GM21360 (cell line): Measurements from ENCODE around the gene SPTB.

Experiments used
- ATAC-seq: cut with Tn5 transposase; IDR thresholded peaks from one replicate; pipeline ENCODE4 v1.9.1; 2021; ENCODE audit warnings: mild to moderate bottlenecking, moderate library complexity; ENCODE audit not compliant: unreplicated experiment

SPTB gene

DNA sequence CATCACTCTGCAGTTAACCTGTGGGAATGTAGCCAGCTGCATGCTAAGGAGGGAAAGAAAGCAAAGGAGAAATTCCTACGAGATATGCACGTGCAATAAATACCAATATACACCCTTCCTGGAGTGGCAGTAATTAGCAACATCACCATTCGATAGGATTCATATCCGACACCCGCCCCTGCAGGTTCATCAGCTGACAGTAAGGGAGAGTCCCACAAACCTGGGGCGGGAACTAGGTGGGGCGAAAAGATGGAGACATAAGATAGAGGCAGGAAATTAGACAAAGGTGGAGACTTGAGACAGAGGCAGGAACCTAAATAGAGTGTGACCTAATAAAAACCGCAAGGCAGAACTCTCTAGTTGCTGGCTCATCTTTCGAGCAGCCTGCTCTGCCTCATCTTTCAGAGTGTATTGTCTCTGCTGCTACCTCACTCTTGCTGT is 123.9 kb downstream of the SPTB start:
- no peak for ATAC-seq

- no peak for ATAC-seq
These were observed 125.0 kb downstream of the SPTB start for GRCh38 chr14:64754685-64755084.

DNA sequence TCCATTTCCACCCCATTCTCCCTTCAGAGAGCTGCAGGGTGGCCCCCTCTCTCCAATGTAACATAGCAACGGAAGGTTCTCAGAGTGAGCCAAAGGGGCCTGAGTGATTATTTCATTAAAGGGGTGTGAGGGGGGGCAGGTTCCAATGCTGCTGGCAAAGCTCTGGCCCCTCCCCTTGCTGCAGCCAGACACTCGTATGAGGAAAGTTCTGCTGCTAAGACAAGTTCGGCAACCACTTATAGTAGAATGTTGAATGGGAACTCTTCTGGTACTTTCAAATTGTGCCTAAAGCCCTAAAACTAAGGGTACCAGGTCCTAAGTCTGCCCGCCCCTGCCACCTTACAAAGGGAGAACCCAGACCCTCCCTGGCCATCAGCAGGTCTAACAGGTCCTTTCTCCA is 125.7 kb downstream of the SPTB start:
- no peak for ATAC-seq

DNA sequence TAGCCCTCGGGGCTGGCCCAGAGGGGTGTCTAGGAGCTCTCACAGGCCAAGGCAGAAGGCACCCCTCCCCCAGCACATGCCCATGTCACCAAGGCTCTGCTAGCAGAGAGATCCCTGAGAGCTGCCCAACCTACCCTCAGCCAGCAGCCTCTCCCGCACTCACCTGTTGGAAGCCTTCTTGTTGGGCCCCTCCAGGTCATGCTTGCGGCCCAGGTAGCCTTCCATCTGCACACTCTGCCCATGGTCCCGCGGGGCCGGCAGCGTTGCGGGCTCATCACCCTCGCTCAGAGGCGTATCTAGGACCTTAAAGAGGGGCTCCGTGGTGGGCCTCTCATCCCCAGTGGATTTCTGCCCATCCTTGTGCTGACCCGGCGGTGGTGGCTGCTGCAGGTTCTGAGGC is 126.3 kb downstream of the SPTB start:
- no peak for ATAC-seq

DNA sequence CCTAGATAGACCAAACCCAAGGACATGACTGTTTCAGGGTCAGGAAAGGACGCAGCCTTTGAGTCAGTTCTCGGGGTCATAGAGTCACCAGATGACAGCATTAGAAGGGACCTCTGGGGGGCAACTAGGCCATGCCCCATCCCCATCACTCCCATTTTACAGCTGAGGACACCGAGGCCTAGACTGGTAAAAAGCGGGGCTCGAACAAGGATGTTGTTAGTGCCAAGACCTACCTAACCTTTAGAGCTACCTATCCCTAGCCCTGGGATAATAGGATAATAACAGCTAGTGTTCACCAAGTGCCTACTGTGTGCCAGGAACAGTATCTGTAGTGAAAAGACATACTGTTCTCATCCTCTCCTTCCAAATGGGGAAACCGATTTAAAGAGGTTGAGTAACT is 126.8 kb downstream of the SPTB start:
- no peak for ATAC-seq

- no peak for ATAC-seq
These were observed 130.6 kb downstream of the SPTB start for GRCh38 chr14:64748995-64749714.

DNA sequence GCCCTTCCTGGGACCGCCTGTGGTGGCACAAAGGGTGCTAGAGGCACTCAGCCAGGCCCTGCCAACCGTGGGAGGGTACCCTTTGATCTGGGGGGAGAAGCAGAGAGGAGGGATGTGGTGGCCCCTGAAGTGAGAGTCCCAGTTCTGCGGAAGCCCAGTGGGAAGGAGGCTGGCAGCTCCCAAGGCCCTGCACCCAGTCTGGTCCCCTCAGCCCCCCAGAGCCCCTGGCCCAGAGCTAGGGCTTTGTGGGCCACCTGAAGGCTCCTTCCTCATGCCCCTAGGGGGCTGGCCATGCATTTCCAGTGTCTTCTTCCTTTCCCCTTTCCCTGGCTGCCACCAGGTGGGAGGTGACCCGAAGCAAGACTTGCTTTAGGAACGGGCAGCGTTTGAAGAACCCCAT is 131.2 kb downstream of the SPTB start:
- no peak for ATAC-seq

DNA sequence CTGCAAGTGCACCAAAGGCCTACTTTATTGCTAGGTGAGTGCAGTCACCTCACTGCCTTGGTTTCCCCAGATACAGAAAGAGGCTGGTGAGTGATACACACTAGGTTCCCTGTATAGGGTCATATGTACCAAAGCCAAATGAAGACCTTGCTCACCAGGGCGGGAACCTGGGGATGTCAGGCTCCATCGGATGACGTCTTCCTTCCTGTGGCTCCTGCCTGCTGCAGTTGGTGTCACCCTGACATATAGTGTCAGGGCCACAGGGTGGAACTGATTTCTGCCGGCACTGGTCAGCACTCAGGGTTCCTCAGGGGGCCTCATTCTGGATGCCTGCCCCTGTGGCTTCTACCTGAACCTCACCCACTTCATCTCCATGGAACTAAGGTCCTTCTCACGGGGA is 132.4 kb downstream of the SPTB start:
- ATAC-seq, result no peak

- no peak for ATAC-seq
These were observed 133.1 kb downstream of the SPTB start for GRCh38 chr14:64746298-64747250.

DNA sequence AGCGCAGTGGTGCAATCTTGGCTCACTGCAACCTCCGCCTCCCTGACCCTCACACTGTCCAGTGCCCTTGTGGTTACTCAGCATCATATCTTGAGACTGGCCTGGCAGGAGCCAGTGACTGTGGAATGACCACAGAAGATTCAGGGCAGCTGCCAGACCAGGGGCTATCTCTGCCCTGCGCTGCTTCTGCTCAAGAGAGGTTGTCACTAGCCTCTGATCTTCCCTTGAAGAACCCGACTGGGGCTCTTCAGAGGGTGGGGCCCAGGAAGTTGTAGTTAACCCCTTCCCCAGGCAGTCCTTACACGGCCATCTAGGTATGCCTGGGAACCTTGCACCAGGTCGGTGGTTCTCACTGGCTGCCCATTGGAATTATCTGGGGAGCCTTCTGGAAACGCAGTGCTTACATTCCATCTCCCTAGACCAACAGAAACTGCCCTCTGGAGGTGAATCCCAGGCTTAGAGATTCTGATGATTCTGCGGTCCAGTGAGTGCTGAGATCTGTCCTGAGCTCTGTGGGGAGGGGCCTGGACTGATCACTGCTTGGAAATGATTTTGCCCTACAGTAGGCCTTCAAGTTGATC is 134.1 kb downstream of the SPTB start:
- no peak for ATAC-seq

GRCh38 chr14:64743061-64743460 is 136.6 kb downstream of the SPTB start:
- ATAC-seq, result no peak

DNA sequence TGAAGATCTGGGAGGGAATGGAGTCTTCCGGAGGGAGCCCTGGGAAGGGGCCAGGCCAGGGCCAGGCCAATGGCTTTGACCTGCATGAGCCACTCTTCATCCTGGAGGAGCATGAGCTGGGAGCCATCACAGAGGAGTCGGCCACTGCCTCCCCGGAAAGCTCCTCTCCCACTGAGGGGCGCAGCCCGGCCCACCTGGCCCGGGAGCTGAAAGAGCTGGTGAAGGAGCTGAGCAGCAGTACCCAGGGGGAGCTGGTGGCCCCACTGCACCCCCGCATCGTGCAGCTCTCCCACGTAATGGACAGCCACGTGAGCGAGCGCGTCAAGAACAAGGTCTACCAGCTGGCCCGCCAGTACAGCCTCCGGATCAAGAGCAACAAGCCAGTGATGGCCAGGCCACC is 137.7 kb downstream of the SPTB start:
- no peak for ATAC-seq

GRCh38 chr14:64741200-64741599 is 138.5 kb downstream of the SPTB start:
- ATAC-seq, result no peak

DNA sequence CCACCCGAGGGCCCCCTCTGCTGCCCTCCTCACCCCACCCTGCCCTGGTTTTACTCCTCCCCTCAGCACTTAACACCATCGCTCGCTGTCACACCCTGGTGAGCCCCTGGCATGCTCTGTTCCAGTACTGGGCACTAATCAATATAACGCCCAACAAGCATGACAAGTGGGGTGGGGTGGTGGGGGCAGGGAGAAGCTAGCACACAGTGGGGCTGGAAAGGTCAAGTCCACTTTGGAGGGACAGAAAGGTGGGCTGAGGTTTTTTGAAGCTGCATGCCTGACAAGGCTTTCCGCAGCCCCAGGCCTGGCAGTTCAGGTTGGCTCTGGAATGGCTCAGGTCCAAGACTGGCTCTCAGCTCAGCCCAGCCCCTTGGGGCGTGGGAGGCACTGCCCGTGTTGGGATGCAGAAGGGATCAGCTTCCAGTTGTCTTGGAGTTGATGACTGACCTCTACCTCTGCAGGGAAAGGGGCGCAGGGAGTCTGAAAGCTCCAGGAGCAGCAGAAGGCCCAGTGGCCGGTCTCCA is 141.4 kb downstream of the SPTB start:
- no peak for ATAC-seq

DNA sequence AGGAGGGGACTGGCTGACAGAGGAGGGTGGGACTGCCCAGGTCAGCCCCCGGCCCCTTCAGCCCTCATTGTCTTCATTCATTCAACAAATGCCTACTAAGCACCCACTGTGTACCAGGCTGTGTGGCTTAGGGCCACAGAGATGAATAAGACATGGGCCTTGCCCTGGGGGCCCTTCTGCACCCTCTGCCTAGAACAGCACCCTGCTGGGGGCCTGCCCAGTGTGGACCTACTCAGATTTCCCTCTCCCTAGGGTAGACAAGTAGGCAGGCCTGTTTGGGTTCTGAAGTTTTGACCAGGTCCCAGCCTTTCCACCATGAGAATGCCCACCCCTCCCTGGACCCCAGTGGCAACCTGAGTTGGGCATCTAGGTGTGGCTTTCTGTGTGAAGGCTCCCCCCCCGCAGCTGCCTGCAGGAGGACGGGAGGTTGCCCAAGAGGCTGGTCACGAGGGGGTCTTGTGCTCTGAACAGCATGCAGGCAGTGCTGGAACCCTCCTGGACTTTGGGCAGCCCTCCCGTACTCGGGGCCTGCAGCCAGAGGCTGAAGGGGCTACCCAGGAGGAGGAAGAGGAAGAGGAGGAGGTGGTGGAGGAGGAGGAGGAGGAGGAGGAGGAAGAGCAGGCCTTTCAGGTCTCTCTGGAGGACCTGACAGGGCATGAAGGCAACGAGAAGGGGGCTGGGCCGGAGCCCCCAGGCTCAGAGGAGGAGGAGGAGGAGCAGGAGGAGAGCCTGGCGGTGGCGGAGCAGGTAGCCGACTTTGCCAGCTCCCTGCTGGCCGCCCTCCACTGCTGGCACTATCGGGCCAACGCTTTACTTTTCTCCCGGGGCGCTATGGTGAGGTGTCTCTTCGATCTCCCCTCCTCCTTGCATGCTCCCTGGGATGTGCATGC is 142.1 kb downstream of the SPTB start:
- no peak for ATAC-seq

GRCh38 chr14:64736271-64737169 is 143.2 kb downstream of the SPTB start:
- no peak for ATAC-seq

GRCh38 chr14:64734990-64735389 is 144.7 kb downstream of the SPTB start:
- ATAC-seq, result no peak

GRCh38 chr14:64733899-64734298 is 145.8 kb downstream of the SPTB start:
- ATAC-seq, result no peak

- ATAC-seq, result no peak
These were observed 146.4 kb downstream of the SPTB start for GRCh38 chr14:64733321-64733720.
